Dedifferentiated amniotic fluid mesenchymal stem cell (primary cell): ENCODE results near the gene KYNU.
"Not testable (repeated sequence)": the region's sequence is repeated elsewhere in the genome, so short reads cannot be mapped to it uniquely, and the experiment has no call there.

Source experiments
- DNase-seq: peaks from one replicate; pipeline ENCODE4 v3.0.0-alpha.2; 2016; ENCODE audit errors: extremely low spot score

The KYNU gene

GRCh38 chr2:143088388-143088787, 210.9 kb downstream of the KYNU start:
- no peak for DNase-seq

- DNase-seq: not testable (repeated sequence)
Measured at GRCh38 chr2:143089520-143089919, 212.1 kb downstream of the KYNU start.
